ENCODE results near the gene ATP5PO. TPM values are rescaled to one million over a fixed set of nuclear protein-coding genes. Genes with fewer than 3 reads are reported as not detected.

Gene ATP5PO
- total and polyA plus RNA-seq, 4 donors = 72.8 to 200 (median 131) TPM

- Histone ChIP-seq H3K27me3 (ENCODE audit: control insufficient read depth in 4 of 4, insufficient read depth in 4 of 4, low read length in 3 of 4) (no peaks in the 10 kb centered on the region), H3K4me3 (ENCODE audit: low read depth in 1 of 3, low read length in 3 of 3) (no peak overlapping the region), H3K9me3 (ENCODE audit: control insufficient read depth in 4 of 4, low read length in 3 of 4) (no peaks in the 10 kb centered on the region), H3K4me1 (ENCODE audit: control insufficient read depth in 4 of 4, insufficient read depth in 4 of 4, low read length in 3 of 4) (peaks cover 1 to 10% (median 6%) of the 10 kb centered on the region in 4 donors), H3K27ac (ENCODE audit: low read depth in 1 of 2, low read length in 2 of 2) (no peak overlapping the region), H3K36me3 (ENCODE audit: control insufficient read depth in 4 of 4, insufficient read depth in 3 of 4, low read depth in 1 of 4, low read length in 3 of 4) (no peaks in the 10 kb centered on the region), H3K9ac (ENCODE audit: low read depth in 1 of 2, low read length in 2 of 2) (no peak overlapping the region)
- 93% methylated on average over 5 of the region's 5 CpGs for WGBS
- TF ChIP-seq CTCF (IDR thresholded peaks at IDR 0.05; ENCODE audit: low read depth, low read length, missing input control) (no peak), EGR1 (IDR thresholded peaks at IDR 0.05; ENCODE audit: low read depth in 2 of 2) (no peak), RAD21 (IDR thresholded peaks at IDR 0.05) (no peak)
- DNase-seq (ENCODE audit: low spot score) = no peak
These were observed 25.4 kb downstream of the ATP5PO start for GRCh38 chr21:33890187-33890586.

GRCh38 chr21:33886321-33886720 is 29.3 kb downstream of the ATP5PO start:
- TF ChIP-seq EGR1 (IDR thresholded peaks at IDR 0.05; ENCODE audit: low read depth in 2 of 2) = no peak
- no peak for TF ChIP-seq RAD21 (IDR thresholded peaks at IDR 0.05)
- no peak for TF ChIP-seq ATF3 (IDR thresholded peaks at IDR 0.05)
- no peak for TF ChIP-seq RXRA (IDR thresholded peaks at IDR 0.05)
- TF ChIP-seq HNF4G (IDR thresholded peaks at IDR 0.05) = no peak
- no peak for TF ChIP-seq FOXA2 (IDR thresholded peaks at IDR 0.05)
- no peak for TF ChIP-seq HNF4A (conservative IDR thresholded peaks at IDR 0.05)
- no peak for TF ChIP-seq NR2F2 (IDR thresholded peaks at IDR 0.05)
- no peak for TF ChIP-seq FOXA1 (IDR thresholded peaks at IDR 0.05)
- TF ChIP-seq REST (IDR thresholded peaks at IDR 0.05) = no peak
- no peak for TF ChIP-seq CTCF (IDR thresholded peaks at IDR 0.05; ENCODE audit: low read depth, low read length, missing input control)
- no peak for TF ChIP-seq MAX (IDR thresholded peaks at IDR 0.05)
- no peak for TF ChIP-seq JUND (IDR thresholded peaks at IDR 0.05)
- TF ChIP-seq YY1 (IDR thresholded peaks at IDR 0.05) = no peak
- TF ChIP-seq SP1 (IDR thresholded peaks at IDR 0.05) = no peak
- TF ChIP-seq TAF1 (conservative IDR thresholded peaks at IDR 0.05) = no peak
- TF ChIP-seq ZBTB33 (IDR thresholded peaks at IDR 0.05) = no peak
- TF ChIP-seq GABPA (IDR thresholded peaks at IDR 0.05 in 1 of 2, conservative IDR thresholded peaks at IDR 0.05 in 1 of 2) = no peak
- Histone ChIP-seq H3K9ac (ENCODE audit: low read depth in 1 of 2, low read length in 2 of 2) (no peak overlapping the region), H3K27me3 (ENCODE audit: control insufficient read depth in 4 of 4, insufficient read depth in 4 of 4, low read length in 3 of 4) (no peaks in the 10 kb centered on the region), H3K36me3 (ENCODE audit: control insufficient read depth in 4 of 4, insufficient read depth in 3 of 4, low read depth in 1 of 4, low read length in 3 of 4) (no peaks in the 10 kb centered on the region), H3K4me1 (ENCODE audit: control insufficient read depth in 4 of 4, insufficient read depth in 4 of 4, low read length in 3 of 4) (no peaks in the 10 kb centered on the region), H3K4me3 (ENCODE audit: low read depth in 1 of 3, low read length in 3 of 3) (no peak overlapping the region), H3K27ac (ENCODE audit: low read depth in 1 of 2, low read length in 2 of 2) (no peak overlapping the region), H3K9me3 (ENCODE audit: control insufficient read depth in 4 of 4, low read length in 3 of 4) (no peaks in the 10 kb centered on the region)
- WGBS = 93% methylated on average over 11 of the region's 11 CpGs
- DNase-seq (ENCODE audit: low spot score) = no peak

Data from liver (tissue), 9 donors.